Stimulated activated CD4-positive, alpha-beta T cell treated with anti-CD3 and anti-CD28 coated beads, Interleukin-12 subunit alpha, Interleukin-12 subunit beta, amount 100 ng/mL, for 48 hours (primary cell): ENCODE measurements around the gene RNF43.
"Not testable (repeated sequence)": the region's sequence is repeated elsewhere in the genome, so short reads cannot be mapped to it uniquely, and the experiment has no call there.

ENCODE experiments used
- DNase-seq, 3 donors: peaks; one replicate each; pipeline ENCODE4 v3.0.0-alpha.2; 2020; ENCODE audit warnings: low read depth in 2 of 3, low spot score in 1 of 3

The RNF43 gene

GRCh38 chr17:58410714-58411407 is 6.5 kb downstream of the RNF43 start:
- no peak for DNase-seq

DNA sequence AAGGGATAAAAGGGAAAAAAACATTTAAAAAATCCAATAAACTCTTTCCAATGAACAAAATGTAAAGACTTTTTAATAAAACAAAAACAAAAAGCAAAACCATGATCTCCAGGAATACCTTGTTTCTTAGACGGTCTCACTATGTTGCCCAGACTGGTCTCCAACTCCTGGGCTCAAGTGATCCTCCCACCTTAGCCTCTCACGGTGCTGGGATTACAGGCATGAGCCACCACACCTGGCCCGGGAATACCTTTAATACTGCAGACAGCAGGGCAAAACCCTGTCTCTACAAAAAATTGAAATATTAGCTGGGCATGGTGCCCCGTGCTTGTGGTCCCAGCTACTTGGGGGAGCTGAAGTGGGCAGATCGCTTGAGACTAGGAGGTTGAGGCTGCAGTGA is 7.9 kb downstream of the RNF43 start:
- DNase-seq = no peak

DNA sequence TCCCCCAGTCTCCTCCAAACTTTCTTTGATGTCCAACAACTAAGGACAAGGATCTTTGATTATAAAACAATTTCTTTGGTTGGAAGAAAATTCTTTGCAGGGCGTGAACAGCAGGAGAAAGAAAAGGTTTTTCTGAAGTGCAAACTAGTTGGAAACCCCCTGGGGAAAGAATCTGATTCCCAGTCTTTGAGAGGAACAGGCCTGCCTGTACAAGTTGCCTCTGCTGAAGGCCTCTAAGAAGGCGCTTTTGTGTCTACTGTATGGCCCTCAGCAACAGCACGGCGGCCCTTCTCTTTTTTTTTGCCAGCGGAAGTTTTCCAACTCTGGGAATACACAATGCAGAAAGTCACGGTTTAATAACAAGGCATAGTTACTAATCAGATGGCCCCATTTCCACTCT is 14.0 kb downstream of the RNF43 start:
- no peak for DNase-seq

GRCh38 chr17:58402679-58403078 is 14.7 kb downstream of the RNF43 start:
- no peak for DNase-seq

DNA sequence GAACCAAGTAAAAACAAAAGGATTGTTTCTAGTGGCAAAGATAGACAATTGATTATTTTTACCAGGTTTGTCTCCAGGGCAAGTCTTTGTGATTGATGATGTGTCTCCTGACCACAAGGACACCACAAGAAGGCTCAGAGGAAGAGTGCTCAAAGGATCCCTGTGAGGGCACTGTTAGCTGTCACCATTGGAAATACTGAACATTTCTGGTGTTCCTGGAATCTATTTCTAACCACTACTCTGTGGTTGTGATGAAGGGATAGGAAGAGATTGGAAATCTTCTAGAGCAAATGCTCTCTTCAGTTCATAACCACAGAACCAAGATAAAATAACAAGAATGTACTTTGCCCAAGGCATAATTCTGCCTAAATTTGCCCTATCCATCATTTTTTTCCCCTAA is 15.3 kb downstream of the RNF43 start:
- peak in 1 of 3 donors; percentile 19 for DNase-seq

GRCh38 chr17:58401287-58401686 is 16.0 kb downstream of the RNF43 start:
- no peak for DNase-seq

GRCh38 chr17:58400826-58401225 is 16.5 kb downstream of the RNF43 start:
- DNase-seq = no peak

DNA sequence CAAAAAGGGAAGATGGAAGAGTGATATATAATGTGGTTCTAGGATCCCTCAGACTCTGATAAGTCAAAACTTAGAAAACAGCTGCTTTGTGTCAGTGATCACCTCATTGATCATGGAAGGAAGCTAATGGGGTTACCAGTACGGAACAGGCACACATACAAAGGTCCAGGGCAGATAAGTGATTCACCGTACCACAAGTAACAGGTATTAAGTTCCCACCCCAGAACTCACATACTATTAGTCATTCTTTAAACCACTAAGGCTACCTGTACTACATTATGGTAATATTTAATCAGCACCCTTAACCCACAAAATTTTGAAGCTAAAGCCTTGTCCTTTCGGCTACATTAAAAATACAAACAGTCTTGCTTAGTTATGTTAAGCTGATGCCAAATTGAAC is 17.4 kb downstream of the RNF43 start:
- no peak for DNase-seq

DNA sequence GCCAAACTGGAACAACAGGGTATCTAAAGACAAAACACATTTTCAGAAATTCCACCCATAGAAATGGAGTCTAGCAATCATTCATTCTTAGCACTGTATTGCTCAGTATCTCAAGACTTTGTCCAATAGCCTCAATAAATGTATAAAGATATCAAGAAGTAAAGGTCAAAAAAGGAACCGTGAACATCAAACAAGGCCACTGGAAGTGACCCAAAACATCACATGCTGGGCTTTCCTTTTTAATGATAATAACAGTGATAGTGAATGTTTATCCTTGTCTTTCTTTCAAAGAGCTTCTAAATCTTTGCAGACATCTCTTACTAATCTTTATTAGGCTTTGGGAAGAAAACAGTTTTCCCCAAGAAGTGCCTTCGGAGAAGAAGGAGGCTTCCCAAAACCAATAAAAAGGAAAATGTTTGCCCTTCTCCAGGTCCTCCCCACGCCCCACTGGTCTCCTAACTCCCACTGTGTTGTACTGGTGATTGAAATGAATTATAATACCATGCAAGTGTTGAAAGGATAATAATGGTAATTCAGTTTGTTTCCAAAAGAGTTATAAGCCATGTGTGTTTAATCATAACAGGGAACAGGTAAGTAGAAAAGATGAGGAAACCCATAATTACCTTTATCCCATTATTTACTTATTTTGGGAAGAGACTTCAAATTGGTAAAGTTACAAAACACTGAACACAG is 18.6 kb downstream of the RNF43 start:
- no peak for DNase-seq

DNA sequence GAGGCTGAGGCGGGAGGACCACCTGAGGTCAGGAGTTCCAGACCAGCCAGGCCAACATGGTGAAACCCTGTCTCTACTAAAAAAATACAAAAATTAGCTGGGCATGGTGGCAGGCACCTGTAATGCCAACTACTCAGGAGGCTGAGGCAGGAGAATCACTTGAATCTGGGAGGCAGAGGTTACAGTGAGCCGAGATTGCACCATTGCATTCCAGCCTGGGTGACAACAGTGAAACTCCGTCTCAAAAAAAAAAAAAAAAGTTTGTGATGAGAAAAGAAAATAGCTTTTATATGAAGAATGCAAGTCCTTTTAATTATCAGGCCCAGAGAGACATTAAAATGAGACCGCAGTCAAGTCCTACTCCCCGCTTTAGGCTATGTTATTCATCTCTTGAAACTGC is 19.9 kb downstream of the RNF43 start:
- DNase-seq = not testable (repeated sequence)

DNA sequence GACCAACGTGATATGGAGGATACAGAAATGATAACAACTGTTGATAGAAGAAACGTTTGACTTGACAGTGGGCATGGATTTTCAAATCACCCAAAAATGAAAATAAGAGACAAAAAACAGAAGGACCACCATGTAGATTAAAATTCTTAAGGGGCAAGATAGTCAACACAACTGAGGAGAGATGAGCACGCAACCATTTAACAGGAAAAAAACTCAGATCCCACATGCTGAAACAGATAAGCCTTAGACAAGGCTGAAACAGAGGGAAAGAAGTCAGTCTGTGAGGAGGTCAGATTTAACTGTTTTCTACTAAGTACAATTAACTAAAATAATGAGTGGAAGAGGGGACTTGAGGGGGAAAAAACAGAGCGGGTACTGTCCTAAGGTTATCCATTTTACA is 21.2 kb downstream of the RNF43 start:
- no peak for DNase-seq

- DNase-seq = no peak
Observed at GRCh38 chr17:58394534-58395223, 22.7 kb downstream of the RNF43 start.

DNA sequence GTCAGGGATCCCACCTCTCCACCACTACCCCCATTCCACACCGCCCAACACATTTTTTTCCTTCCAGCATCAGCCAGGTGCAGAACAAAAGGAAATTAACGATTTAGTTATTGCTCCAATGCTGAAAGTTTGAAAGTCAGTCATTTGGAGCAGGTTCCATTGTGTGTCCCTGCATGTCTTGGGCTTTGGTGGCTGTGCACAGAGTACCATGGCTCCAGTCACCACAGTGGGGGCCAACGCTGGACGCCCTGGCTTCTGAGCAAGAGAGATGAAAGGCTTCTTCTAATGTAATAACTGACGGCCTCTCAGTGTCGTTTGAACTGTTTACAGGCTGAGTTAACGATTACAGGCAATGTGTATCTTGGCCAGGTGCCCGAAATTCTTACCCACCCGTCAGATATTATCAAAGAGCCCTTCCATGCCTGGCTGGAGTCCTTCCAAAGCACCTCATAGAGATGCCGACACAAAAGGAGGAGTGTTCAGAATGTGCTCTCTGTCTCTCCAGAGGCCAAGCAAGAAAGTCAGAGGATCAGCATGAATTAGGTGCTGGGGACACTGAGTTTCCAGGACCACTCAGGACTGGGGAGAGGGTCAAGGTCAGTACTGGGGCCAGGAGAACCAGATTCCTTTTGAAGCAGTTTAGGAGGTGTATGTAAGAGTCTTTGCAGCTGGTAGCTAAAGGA is 25.9 kb downstream of the RNF43 start:
- DNase-seq = no peak

DNA sequence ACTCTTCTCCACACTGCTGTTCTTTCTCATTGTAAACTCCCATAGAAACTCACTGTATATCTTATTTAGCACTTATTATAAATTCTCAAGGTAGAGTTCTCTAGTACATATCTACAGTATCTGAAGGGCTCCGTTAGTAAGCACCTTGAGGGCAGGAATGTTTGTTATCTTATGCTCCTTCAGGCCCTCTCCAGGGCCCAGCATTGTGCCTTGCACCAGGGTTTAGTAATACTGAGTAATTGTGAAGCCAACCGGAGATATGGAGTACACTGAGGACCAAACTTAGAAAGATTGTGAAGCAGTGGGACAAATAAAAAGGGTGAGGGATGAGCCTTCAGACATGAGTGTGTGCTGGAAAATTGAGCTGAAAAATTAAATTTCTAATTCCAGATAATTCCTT is 26.4 kb downstream of the RNF43 start:
- DNase-seq = no peak

DNA sequence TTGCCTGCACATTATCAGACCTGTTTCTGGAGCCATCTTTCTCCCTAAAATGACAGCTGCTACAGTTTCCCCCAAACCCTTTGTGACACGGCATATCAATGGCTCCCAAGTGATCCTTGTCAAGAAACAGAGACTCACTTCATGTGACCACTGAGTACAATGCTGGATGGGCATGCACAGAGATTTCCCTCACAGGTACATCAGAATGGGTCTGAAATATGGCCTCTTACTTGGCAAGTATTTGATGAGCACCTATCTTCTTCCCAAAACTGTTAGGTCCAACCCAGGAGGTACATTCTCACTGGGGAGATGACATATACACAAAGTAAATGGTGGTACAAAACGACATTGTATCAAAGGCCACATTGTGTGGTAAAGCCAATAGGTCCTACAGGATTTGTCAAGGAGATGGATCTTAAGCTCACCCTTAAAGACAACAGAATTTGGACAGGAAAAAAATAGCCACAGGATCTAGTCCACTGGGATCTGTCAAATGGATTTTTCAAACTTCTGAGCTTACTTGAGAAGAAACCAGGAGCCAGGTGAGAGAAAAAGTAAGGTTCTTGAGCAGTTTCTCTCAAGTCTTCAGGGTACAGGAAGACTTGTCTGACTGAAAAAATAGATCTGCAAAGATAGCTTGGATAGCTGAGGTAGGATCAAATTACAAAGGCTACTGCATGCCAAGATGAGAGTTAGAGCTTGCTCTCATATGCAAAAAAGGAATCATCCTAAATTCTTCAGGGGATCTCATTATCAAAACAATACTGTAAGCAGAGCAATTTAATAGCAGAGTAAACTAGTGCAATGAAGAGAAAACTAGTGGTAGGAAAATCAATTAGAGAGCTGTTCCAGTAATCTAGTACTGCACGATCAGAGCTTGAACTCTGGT is 28.8 kb downstream of the RNF43 start:
- DNase-seq = no peak

- DNase-seq = no peak
Observed at GRCh38 chr17:58387834-58388233, 29.5 kb downstream of the RNF43 start.

DNA sequence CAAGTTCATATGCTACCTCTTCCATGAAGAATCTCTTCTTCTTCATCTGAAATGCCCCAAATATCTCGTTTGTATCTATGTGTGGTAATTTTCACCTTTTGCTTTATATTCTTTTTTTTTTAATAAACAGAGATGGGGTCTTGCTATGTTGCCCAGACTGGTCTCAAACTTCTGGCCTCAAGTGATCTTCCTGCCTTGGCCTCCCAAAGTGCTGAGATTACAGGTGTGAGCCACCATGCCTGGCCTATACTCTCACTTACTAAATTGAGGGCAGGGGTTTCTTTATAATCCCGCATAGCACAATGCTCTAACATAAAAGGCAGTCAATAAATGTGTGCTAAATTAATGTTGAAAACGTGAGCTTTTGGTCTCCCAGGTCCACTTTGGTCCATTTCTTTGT is 30.6 kb downstream of the RNF43 start:
- no peak for DNase-seq

DNA sequence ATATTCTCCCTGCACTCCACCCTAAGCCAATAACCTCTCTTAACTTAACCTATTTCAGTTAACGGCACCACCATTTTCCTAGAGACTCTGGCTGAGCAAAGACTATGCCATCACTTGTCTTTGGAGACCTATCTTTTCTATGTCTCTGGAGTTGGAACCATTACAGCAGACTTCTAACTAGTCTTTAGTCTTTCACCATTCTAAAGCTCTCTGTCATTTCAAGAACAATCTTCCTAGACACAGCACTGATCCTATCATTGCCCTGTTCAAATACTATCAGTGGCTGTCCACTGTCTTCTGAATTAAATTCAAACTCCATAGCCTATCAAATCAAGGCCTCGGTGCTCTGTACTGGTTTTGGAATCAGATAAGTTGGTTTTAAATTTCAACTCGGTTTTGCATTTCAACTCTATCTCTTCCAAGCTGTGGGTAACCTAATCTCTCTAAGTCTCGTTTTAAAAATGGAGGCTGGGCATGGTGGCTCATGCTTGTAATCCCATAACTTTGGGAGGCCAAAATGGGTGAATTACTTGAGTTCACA is 31.9 kb downstream of the RNF43 start:
- DNase-seq = no peak

GRCh38 chr17:58384897-58385296 is 32.4 kb downstream of the RNF43 start:
- no peak for DNase-seq

- no peak for DNase-seq
Observed at GRCh38 chr17:58383892-58384462, 33.4 kb downstream of the RNF43 start.
